HG02840 (cell line): ENCODE results near the gene CAPN10.

Experiments
- ATAC-seq: cut with Tn5 transposase; IDR thresholded peaks from one replicate; pipeline ENCODE4 v1.9.1; 2021; ENCODE audit warnings: mild to moderate bottlenecking, moderate library complexity, moderate number of reproducible peaks; ENCODE audit not compliant: unreplicated experiment, low FRiP score

CAPN10 gene

GRCh38 chr2:240648155-240648649 is 61.7 kb downstream of the CAPN10 start:
- no peak for ATAC-seq
